Measurements from ENCODE around the gene LACTB.

LACTB gene

DNA sequence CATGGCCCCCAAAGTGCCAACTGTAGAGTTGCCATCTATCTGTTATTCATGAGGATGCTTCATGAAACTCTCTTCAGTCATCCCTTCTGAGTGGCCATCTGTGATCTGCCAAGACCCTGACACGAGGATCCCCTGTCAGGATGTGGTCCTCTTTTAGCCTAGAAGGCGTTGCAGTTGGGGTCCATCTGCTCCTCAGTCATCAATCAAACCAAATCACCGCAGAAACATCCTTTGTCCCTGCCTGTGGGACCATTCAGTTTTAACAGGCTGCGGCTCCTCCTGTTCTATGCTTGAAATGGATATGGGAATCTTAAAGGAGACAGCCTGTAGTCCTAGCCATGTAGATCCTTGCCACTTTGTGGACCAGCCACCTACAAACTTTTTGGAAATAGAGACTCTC lies 41.6 kb downstream of the LACTB start:
- TF ChIP-seq ZNF274 (IDR thresholded peaks at IDR 0.05; ENCODE audit: low read depth, low read length): no peak
- H3K4me3 ChIP-seq (ENCODE audit: low read length): no peak overlapping the region

DNA sequence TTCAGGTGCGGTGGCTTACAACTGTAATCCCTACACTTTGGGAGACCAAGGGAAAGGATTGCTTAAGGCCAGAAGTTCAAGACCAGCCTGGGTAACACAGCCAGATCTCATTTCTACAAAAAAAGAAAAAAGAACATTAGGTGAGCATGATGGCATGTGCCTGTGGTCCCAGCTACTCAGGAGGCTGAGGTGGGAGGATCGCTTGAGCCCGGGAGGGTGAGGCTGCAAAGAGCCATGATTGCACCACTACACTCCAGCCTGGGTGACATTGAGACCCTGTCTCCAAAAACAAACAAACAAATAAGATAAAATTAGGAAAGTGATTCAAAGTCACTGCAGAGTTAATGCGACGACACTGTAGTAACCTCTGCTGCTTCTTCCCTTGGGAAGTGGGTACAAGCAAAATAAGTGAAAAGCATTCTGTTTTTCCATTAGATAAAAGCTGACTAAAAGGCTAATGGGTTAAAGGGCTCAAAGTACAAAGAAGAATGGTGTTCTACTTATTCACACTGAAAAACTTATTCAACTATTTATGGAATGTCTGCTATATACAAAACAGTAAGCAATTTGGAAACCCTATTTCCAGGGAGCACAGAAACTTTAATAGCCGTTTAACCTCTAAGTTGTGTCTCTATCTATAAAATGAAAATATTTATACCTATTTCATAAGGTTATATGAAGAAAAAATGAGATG lies 43.7 kb downstream of the LACTB start:
- no peak overlapping the region for H3K4me3 ChIP-seq (ENCODE audit: low read length)
- TF ChIP-seq ZNF274 (IDR thresholded peaks at IDR 0.05; ENCODE audit: low read depth, low read length): no peak

DNA sequence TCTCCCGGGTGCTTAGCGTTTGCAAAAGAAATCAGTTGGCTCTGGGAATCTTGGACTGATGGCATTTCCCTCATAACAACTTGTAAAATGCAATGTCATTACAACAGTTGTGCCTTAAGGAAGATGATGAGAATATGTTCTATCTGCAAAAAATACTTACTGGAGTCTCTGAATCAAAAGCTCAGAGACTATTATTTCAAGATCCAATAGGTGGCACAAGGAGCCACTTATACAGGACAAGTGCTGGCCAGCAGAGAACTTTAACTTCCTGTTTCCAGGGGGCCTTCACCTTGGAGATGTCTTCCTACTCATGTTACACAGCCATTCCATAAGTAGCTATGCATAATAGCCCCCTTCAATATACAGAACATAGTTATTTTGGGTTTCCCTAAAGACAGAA lies 44.6 kb downstream of the LACTB start:
- TF ChIP-seq ZNF274 (IDR thresholded peaks at IDR 0.05; ENCODE audit: low read depth, low read length): no peak
- H3K4me3 ChIP-seq (ENCODE audit: low read length): no peak overlapping the region

DNA sequence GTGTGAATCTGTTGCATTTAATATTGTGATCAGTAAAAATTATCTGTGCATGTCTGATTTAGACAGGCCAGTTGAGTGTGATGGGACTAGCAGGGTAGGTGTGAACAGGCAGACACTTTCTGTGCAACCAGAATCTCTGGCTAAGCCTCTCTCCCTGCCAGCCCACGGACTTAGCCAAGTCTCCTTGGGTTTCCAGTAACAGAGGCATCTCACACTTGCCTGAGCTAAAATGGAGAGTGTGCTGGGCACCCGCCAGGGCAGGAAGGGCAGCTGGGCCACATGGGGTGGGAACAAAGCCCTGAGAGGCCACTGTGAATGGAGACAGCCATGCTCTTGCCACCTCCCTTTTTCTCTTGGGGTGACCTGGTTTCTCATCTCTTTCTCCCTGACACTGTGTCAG lies 48.1 kb downstream of the LACTB start:
- no peak overlapping the region for H3K4me3 ChIP-seq (ENCODE audit: low read length)
- TF ChIP-seq ZNF274 (IDR thresholded peaks at IDR 0.05; ENCODE audit: low read depth, low read length): no peak

DNA sequence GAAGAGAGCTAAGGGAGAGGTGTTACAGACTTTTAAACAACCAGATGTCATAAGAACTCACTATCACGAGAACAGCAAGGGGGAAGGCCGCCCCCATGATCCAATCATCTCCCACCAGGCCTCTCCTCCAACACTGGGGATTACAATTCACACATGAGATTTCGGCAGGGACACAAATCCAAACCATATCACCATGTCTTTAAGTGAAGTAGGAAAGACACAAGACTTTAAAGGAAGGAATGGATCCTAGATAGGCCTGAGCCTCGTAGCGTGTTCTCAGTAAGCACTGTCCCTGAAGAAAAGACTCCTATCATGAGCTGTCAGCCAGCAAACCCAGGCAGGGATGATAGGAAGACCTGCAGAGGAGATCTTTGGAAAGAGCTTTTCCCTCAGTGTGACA lies 50.7 kb downstream of the LACTB start:
- no peak for TF ChIP-seq ZNF274 (IDR thresholded peaks at IDR 0.05; ENCODE audit: low read depth, low read length)
- H3K4me3 ChIP-seq (ENCODE audit: low read length): no peak overlapping the region

DNA sequence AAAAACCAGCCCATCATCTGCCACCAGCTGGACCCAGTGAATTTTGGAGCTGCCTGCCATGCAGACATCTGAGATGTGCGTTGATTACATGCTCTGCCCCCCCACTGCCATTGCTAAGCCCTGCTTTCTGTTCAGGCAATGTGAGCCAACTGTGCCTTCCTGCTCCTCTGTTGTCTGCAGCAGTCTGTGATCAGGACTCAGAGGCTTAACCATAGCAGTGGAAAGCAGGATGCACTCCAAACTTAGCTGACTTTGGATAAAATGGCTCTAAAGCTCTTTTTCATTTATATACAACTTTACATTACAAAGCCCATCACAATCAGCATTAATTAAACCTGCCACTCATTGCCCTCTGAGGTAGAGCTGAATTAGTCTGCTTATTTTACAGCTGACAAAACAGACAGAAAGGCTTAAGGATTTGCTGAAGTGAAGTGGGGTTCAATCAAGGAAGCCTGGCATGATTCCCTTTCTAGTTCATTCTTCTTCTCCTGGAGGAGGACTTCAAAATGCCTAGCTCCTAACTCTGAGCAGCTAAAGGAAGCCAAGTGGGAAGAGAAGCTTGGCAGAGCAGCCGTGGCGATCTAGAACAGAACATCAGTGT lies 51.3 kb downstream of the LACTB start:
- TF ChIP-seq ZNF274 (IDR thresholded peaks at IDR 0.05; ENCODE audit: low read depth, low read length): no peak
- H3K4me3 ChIP-seq (ENCODE audit: low read length): no peak overlapping the region

DNA sequence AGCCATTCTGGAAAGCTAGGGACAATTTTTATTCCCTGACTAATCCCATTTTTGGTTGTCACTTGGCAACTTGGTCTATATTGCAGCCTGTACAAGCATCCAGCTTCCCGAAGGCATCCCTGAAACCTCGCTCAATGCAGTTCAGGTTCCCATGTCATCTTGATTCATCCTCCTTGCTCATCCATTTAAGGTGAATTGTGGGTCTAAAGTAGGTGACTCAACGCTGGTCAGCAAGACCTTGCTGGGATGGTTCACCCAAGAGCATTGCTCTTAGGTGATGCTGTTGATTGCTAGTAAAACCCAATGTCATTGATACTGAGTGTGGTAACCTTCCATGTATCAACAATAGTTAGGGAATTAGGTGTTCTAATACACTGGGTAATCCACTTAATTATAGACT lies 54.6 kb downstream of the LACTB start:
- H3K4me3 ChIP-seq (ENCODE audit: low read length): no peak overlapping the region
- no peak for TF ChIP-seq ZNF274 (IDR thresholded peaks at IDR 0.05; ENCODE audit: low read depth, low read length)

DNA sequence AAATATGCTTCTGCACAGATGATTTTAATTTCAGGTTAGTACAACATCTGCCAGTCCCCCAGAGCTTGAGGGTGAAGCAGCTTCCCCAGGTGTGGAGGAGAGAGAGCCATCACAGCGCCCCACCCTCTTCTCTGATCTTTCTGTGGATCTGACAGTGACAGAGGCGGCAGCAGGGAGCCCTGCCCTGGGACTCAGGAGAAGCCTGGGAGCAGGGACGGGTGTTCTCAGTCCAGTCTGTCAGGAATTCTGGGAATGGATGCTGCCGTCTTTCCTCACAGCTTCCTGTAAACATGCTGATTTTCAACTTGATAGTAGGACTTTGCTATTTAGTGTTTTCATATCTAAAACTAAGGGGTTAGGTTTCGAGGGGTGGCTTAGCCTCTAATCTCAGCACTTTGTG lies 56.4 kb downstream of the LACTB start:
- H3K4me3 ChIP-seq (ENCODE audit: low read length): no peak overlapping the region
- no peak for TF ChIP-seq ZNF274 (IDR thresholded peaks at IDR 0.05; ENCODE audit: low read depth, low read length)

DNA sequence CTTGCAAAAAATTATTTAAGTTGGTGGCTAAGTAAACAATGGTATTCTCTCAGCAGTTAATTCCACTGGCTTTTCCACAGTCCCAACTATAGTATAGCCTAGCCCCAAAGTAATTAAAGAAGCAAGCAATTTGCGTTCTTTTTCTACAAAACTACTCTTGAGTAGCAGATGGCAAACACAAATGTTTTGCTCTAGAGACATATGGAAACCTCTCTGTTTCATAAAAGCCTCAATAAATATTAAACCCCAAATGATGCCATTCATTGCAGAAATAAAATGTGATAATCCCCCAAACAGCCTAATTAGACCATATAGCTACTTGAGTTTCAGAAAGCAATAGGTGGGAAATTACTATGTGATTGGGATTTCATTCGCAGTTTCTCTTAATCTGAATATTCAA lies 59.1 kb downstream of the LACTB start:
- TF ChIP-seq ZNF274 (IDR thresholded peaks at IDR 0.05; ENCODE audit: low read depth, low read length): no peak
- H3K4me3 ChIP-seq (ENCODE audit: low read length): no peak overlapping the region

DNA sequence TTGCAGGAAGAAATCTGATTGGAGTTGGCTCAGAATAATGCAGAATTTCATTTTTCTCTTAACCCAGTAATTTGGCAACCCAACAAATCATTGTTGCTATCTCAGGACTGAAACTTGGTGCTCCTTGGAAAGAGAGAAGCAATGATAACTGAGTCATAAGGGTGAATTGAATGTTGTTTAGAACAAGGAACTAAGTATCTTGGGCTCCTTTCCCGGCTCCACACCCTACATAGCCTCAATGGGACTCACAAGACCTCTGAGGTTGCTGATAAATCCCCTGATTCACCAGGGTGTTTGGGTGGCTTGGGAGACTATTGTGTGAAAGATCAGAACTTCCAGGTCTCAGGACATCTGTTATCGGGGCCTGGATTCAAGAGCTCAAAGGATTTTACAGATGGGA lies 60.0 kb downstream of the LACTB start:
- no peak overlapping the region for H3K4me3 ChIP-seq (ENCODE audit: low read length)
- no peak for TF ChIP-seq ZNF274 (IDR thresholded peaks at IDR 0.05; ENCODE audit: low read depth, low read length)

DNA sequence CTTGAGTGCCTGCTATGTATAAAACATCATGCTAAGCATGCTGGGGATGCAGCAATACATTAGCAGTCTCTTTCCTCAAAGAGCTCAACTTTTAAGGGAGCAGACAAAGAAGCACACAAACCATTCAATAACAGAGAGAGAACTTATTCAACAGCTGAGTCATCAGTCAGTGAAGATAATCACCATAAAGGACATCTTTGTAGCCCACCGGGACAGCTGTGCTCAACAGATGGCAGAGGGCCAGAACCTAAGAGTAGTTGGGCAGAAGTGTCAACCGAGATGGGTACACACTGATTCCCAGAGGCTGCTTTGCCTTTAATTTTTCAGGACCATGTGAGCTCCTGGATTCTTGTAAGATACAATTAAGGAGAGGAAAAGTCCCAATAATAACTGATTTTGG lies 63.5 kb downstream of the LACTB start:
- no peak overlapping the region for H3K4me3 ChIP-seq (ENCODE audit: low read length)
- TF ChIP-seq ZNF274 (IDR thresholded peaks at IDR 0.05; ENCODE audit: low read depth, low read length): no peak

DNA sequence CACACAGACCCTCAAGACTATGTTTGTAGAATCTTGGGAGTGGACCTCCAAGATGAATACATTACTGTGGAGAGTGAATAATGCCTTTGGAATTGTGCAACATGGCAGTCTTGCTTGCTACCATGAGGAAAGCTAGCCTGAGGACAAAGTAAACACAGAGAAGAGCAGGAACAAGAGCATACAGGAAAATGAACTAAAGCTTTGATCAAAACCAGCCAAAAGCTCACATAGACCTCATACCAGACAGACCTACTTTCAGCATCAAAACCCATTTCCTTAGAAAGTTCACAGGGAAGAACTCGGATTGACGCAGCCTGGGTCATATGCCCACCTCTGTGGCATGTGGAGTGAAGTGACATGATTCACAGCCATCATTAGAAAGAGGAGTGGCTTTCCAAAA lies 64.4 kb downstream of the LACTB start:
- H3K4me3 ChIP-seq (ENCODE audit: low read length): no peak overlapping the region
- no peak for TF ChIP-seq ZNF274 (IDR thresholded peaks at IDR 0.05; ENCODE audit: low read depth, low read length)

DNA sequence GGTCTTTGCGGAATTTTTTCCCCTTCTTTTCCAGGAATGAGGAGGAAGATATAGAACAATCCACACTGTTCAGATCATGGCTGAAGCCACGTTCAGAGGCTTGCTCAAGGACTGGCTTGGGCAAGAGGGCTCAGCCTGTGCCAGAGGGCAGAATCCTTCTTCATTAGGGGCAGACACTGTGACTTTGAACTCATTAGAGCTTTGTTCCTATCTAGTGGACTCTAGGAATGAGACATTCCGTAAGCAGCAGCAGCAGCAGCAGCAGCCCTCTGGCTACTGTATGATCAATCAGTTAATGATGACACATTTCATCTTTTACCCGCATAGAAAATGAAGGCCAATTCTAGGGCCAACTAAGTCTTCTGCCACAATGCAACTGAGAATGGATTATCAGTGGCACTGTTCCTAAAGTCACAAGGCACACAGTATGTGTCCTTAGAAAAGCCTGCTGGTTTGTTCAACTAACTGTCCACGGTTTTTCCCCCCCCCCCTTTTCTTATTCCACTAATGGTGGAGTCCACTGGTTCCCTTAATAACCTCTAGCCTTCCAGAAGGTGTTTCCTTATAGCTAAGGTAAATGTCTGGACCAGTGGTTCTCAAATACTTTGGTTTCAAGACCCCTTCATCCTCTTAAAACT lies 66.0 kb downstream of the LACTB start:
- TF ChIP-seq ZNF274 (IDR thresholded peaks at IDR 0.05; ENCODE audit: low read depth, low read length): no peak

DNA sequence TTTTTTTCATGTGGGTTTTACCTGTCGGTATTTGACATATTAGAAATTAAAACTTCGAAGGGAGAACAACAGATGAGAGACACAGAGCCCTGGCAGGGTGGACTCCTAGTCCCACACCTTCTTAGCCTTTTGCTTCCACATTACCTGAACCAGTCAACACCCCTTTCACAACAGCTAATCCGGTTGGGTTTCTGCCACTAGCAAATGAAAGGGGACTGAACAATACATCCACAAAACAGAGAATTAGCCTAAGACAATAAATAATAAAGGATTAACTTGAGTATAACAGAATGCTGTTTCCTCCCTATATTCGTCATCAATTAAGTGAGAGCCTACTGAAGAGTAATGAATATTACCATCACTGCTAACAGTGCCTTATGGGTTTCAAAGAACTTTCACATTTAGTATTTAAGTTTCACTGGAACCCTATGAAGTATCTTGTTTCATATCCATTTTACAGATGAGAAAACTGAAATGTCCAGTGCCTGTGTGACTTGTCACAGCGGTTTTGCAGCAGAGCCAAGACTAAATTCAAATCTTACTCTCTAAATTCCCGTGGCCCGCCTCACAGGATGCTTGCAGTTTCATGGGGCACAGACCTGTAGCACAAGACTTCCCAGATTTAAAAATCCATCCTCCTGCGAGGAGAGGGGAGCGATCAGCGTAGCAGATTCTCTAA lies 66.7 kb downstream of the LACTB start:
- TF ChIP-seq ZNF274 (IDR thresholded peaks at IDR 0.05; ENCODE audit: low read depth, low read length): no peak
- peak overlapping the region; percentile 69 for H3K4me3 ChIP-seq (ENCODE audit: low read length)

More for the DNA sequence above, 66.0 kb downstream of the LACTB start:
- H3K4me3 ChIP-seq (ENCODE audit: low read length): no peak overlapping the region
